Activated naive CD4-positive, alpha-beta T cell treated with anti-CD3 and anti-CD28 coated beads, Interleukin-2, amount 50 U/mL, for 24 hours (primary cell): ENCODE measurements around the gene MON2.

ENCODE experiments used
- H3K27ac Mint-ChIP-seq: one replicate; pipeline ENCODE4 v1.8.0; 2021; ENCODE audit warnings: mild to moderate bottlenecking, mixed read lengths
- H3K27me3 Mint-ChIP-seq: one replicate; pipeline ENCODE4 v1.8.0; 2021; ENCODE audit warnings: mixed read lengths
- H3K36me3 Mint-ChIP-seq: one replicate; pipeline ENCODE4 v1.8.0; 2021; ENCODE audit warnings: mixed read lengths
- H3K4me1 Mint-ChIP-seq: one replicate; pipeline ENCODE4 v1.8.0; 2021; ENCODE audit warnings: mixed read lengths
- H3K4me3 Mint-ChIP-seq: one replicate; pipeline ENCODE4 v1.8.0; 2021; ENCODE audit warnings: mild to moderate bottlenecking, mixed read lengths
- H3K9me3 Mint-ChIP-seq: one replicate; pipeline ENCODE4 v1.8.0; 2021; ENCODE audit warnings: mixed read lengths

MON2 gene

GRCh38 chr12:62562846-62563245, 96.2 kb downstream of the MON2 start:
- peaks cover 19% of the 10 kb centered on the region for H3K36me3 Mint-ChIP-seq

GRCh38 chr12:62575036-62575435, 108.4 kb downstream of the MON2 start:
- Mint-ChIP-seq H3K27ac (no peak overlapping the region), H3K9me3 (no peaks in the 10 kb centered on the region), H3K4me1 (no peaks in the 10 kb centered on the region), H3K36me3 (peaks cover 12% of the 10 kb centered on the region), H3K27me3 (no peaks in the 10 kb centered on the region), H3K4me3 (no peak overlapping the region)

More at GRCh38 chr12:62562846-62563245, 96.2 kb downstream of the MON2 start:
- Mint-ChIP-seq H3K4me3 (no peak overlapping the region), H3K4me1 (no peaks in the 10 kb centered on the region), H3K27ac (no peak overlapping the region), H3K9me3 (no peaks in the 10 kb centered on the region), H3K27me3 (no peaks in the 10 kb centered on the region)

GRCh38 chr12:62576503-62576902, 109.9 kb downstream of the MON2 start:
- Mint-ChIP-seq H3K27ac (no peak overlapping the region), H3K27me3 (no peaks in the 10 kb centered on the region), H3K4me3 (no peak overlapping the region), H3K4me1 (no peaks in the 10 kb centered on the region), H3K9me3 (no peaks in the 10 kb centered on the region), H3K36me3 (peaks cover 8% of the 10 kb centered on the region)

GRCh38 chr12:62578726-62579125, 112.1 kb downstream of the MON2 start:
- Mint-ChIP-seq H3K27ac (no peak overlapping the region), H3K4me3 (no peak overlapping the region), H3K27me3 (no peaks in the 10 kb centered on the region), H3K4me1 (no peaks in the 10 kb centered on the region), H3K36me3 (peaks cover 12% of the 10 kb centered on the region), H3K9me3 (no peaks in the 10 kb centered on the region)

- Mint-ChIP-seq H3K4me3 (no peak overlapping the region), H3K9me3 (no peaks in the 10 kb centered on the region), H3K27me3 (no peaks in the 10 kb centered on the region), H3K36me3 (peaks cover 9% of the 10 kb centered on the region), H3K27ac (no peak overlapping the region), H3K4me1 (no peaks in the 10 kb centered on the region)
Observed at GRCh38 chr12:62581288-62582064, 114.8 kb downstream of the MON2 start.

GRCh38 chr12:62582065-62582366, 115.4 kb downstream of the MON2 start:
- H3K9me3 Mint-ChIP-seq, result no peaks in the 10 kb centered on the region
- H3K27me3 Mint-ChIP-seq, result no peaks in the 10 kb centered on the region
- H3K27ac Mint-ChIP-seq, result no peak overlapping the region
- no peaks in the 10 kb centered on the region for H3K4me1 Mint-ChIP-seq
- peaks cover 9% of the 10 kb centered on the region for H3K36me3 Mint-ChIP-seq
- H3K4me3 Mint-ChIP-seq, result no peak overlapping the region

GRCh38 chr12:62584619-62585018, 118.0 kb downstream of the MON2 start:
- no peak overlapping the region for H3K27ac Mint-ChIP-seq
- H3K9me3 Mint-ChIP-seq, result no peaks in the 10 kb centered on the region
- no peak overlapping the region for H3K4me3 Mint-ChIP-seq
- H3K36me3 Mint-ChIP-seq, result peaks cover 11% of the 10 kb centered on the region
- no peaks in the 10 kb centered on the region for H3K4me1 Mint-ChIP-seq
- no peaks in the 10 kb centered on the region for H3K27me3 Mint-ChIP-seq

- peaks cover 13% of the 10 kb centered on the region for H3K36me3 Mint-ChIP-seq
- no peaks in the 10 kb centered on the region for H3K4me1 Mint-ChIP-seq
- H3K27ac Mint-ChIP-seq, result peak overlapping the region; percentile 24
- no peaks in the 10 kb centered on the region for H3K9me3 Mint-ChIP-seq
- no peaks in the 10 kb centered on the region for H3K27me3 Mint-ChIP-seq
- H3K4me3 Mint-ChIP-seq, result no peak overlapping the region
Observed at GRCh38 chr12:62586850-62587249, 120.2 kb downstream of the MON2 start.

- H3K9me3 Mint-ChIP-seq, result no peaks in the 10 kb centered on the region
- peaks cover 8% of the 10 kb centered on the region for H3K36me3 Mint-ChIP-seq
- no peak overlapping the region for H3K27ac Mint-ChIP-seq
- H3K4me1 Mint-ChIP-seq, result no peaks in the 10 kb centered on the region
- H3K4me3 Mint-ChIP-seq, result no peak overlapping the region
- no peaks in the 10 kb centered on the region for H3K27me3 Mint-ChIP-seq
Observed at GRCh38 chr12:62588916-62589315, 122.3 kb downstream of the MON2 start.

GRCh38 chr12:62597253-62597652, 130.6 kb downstream of the MON2 start:
- Mint-ChIP-seq H3K9me3 (no peaks in the 10 kb centered on the region), H3K27ac (no peak overlapping the region), H3K36me3 (no peaks in the 10 kb centered on the region), H3K4me1 (peaks cover 7% of the 10 kb centered on the region), H3K4me3 (no peak overlapping the region), H3K27me3 (no peaks in the 10 kb centered on the region)

GRCh38 chr12:62598846-62599245, 132.2 kb downstream of the MON2 start:
- Mint-ChIP-seq H3K9me3 (no peaks in the 10 kb centered on the region), H3K27ac (no peak overlapping the region), H3K4me3 (no peak overlapping the region)

GRCh38 chr12:62599854-62600437, 133.3 kb downstream of the MON2 start:
- peaks cover 17% of the 10 kb centered on the region for H3K4me1 Mint-ChIP-seq
- H3K4me3 Mint-ChIP-seq, result no peak overlapping the region
- H3K36me3 Mint-ChIP-seq, result no peaks in the 10 kb centered on the region
- no peaks in the 10 kb centered on the region for H3K9me3 Mint-ChIP-seq
- H3K27me3 Mint-ChIP-seq, result no peaks in the 10 kb centered on the region
- no peak overlapping the region for H3K27ac Mint-ChIP-seq

More at GRCh38 chr12:62598846-62599245, 132.2 kb downstream of the MON2 start:
- Mint-ChIP-seq H3K27me3 (no peaks in the 10 kb centered on the region), H3K4me1 (peaks cover 8% of the 10 kb centered on the region), H3K36me3 (no peaks in the 10 kb centered on the region)

GRCh38 chr12:62601765-62602164, 135.1 kb downstream of the MON2 start:
- H3K4me3 Mint-ChIP-seq, result peak overlapping the region; percentile 91
- no peaks in the 10 kb centered on the region for H3K27me3 Mint-ChIP-seq
- no peaks in the 10 kb centered on the region for H3K9me3 Mint-ChIP-seq
- peaks cover 34% of the 10 kb centered on the region for H3K4me1 Mint-ChIP-seq
- peak overlapping the region; percentile 68 for H3K27ac Mint-ChIP-seq
- no peaks in the 10 kb centered on the region for H3K36me3 Mint-ChIP-seq

GRCh38 chr12:62602255-62603060, 135.8 kb downstream of the MON2 start:
- no peaks in the 10 kb centered on the region for H3K36me3 Mint-ChIP-seq
- no peaks in the 10 kb centered on the region for H3K27me3 Mint-ChIP-seq
- peak overlapping the region; percentile 91 for H3K4me3 Mint-ChIP-seq
- H3K9me3 Mint-ChIP-seq, result no peaks in the 10 kb centered on the region
- H3K4me1 Mint-ChIP-seq, result peaks cover 37% of the 10 kb centered on the region
- H3K27ac Mint-ChIP-seq, result peak overlapping the region; percentile 99

- Mint-ChIP-seq H3K27ac (peak overlapping the region; percentile 99), H3K9me3 (no peaks in the 10 kb centered on the region), H3K4me1 (peaks cover 37% of the 10 kb centered on the region), H3K36me3 (no peaks in the 10 kb centered on the region), H3K27me3 (no peaks in the 10 kb centered on the region), H3K4me3 (peak overlapping the region; percentile 91)
Observed at GRCh38 chr12:62603061-62603810, 136.6 kb downstream of the MON2 start.
